Left forelimb (tissue), 1 donor: ENCODE results near the gene HUS1.
"Not testable (repeated sequence)": the region's sequence is repeated elsewhere in the genome, so short reads cannot be mapped to it uniquely, and the experiment has no call there.

Source experiments
- DNase-seq: peaks from one replicate; pipeline ENCODE4 v3.0.0-alpha.2; 2018; ENCODE audit warnings: low spot score

The HUS1 gene

GRCh38 chr7:47944536-47945260, 34.7 kb downstream of the HUS1 start:
- no peak for DNase-seq

GRCh38 chr7:47943676-47944474, 35.5 kb downstream of the HUS1 start:
- no peak for DNase-seq

- not testable (repeated sequence) for DNase-seq
Measured at GRCh38 chr7:47942651-47943050, 36.8 kb downstream of the HUS1 start.

DNA sequence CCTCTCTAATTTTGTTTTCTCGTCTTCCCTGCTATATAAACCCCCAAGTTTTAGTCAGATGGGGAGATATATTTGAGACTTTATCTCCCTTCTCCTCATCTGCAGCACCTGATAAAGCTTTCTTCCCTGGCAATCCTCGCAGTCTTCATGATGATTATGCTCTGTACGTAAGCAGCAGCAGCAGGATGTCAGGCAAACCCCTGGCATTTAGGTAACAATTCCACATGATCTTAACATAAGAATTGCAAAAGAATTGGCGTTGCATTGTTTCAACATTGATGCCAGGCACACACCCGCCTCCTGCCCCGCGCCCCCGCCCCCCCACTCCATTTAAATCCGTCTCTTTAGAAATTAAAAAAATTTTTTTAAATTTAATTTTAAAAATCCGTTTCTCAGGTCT, 37.3 kb downstream of the HUS1 start:
- no peak for DNase-seq

DNA sequence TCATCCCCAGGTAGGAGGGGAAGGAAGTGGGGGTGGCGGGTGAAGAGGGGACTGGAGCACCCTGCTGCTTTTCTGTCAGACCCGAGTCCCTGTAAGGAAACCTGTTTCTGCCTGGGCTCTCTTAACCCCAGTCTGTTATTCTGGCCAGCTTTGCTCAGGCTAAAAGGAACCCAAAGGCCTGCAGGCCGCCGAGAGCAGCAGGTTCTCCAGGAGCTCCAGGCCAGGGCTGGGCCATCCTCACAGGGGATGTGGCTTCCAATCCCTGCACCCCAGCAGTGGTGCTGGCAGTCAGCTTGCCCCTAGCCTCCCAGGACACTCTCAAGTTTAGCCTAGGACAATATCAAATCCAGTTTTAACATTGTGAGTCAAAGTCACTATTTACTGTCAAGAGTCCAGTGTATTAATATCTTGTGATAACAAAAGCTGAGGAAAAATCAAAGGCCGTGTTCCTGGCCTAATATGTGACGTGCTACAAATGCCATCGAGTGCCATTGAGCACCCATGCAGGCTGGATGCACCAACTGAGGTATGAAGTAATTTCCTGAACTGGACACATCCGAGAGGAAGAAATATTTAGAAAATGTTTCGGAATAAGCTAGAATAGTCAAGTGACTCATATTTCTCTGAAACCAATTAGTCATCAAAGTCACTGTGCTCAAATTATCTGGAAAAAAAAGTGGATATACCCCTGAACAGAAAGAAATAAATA, 38.1 kb downstream of the HUS1 start:
- DNase-seq, result no peak

GRCh38 chr7:47940088-47941013, 39.1 kb downstream of the HUS1 start:
- DNase-seq, result no peak

- DNase-seq, result no peak
Measured at GRCh38 chr7:47939425-47940036, 39.9 kb downstream of the HUS1 start.

DNA sequence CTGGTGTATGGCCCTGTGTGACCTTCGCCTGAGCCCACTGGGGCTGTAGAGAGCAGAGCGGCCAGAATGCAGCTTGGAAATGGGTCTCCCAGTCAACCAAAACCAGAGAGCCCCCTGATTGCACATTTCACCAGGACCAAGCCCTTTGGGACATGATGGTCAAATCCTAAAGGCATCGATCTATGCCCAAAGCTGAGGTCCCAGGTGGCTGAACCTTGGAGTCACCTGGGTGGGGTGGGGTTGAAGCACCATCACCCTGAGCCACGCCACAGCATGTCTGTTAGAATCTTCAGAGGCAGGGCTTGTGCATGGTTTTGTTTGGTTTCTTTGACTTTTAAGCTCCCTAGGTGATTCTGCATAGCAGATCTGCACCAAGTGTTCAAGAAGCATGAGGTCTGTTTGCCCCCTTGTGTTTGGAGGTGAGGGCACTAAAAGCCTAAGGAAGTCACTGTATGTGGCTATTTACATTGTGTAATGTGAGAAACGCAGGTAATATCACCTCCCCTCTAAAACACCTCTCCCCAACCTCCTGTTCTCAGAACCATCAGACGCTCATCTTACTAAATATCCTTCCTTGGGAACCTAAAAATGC, 40.7 kb downstream of the HUS1 start:
- DNase-seq, result no peak

DNA sequence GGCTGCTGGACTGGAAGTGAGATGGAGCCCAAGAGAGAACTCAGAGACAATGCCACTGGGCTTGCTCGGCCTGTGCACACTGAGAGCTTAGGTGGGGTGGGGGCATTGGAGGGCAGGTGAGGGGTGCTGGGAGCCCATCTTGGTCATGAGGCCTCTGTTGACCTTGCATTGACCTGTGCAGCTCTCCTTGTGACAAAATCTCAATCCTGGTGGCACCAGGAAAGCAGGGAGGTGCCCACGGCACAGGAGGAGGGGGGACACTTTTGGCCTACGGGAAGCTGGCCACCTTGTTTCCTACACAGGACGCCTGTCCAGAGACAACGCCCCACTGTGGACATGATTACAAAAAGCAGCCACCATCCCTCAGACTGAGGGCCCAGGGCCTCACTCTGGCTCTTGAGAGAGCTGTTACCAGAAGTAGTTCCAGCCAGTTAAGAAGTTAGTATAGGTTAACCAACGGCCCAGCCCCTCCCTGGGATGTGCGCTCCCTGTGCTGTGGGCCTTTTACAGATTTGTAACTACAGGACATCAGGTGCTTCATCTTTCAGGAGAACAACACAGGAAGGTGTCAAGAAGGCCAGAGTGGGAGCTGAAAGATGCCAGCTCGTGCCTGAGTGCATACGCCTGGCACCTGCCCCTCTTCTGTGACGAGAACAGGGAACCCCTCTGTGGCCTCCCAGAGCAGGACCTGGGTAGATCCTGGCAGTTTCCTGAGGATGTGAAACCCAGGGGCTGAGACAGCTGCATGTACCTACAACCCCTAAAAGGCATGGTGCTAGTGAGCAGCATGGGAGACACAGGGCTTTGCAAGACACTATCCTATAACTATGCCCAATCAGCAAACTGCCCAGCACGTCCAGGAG, 41.5 kb downstream of the HUS1 start:
- DNase-seq, result no peak

- no peak for DNase-seq
Measured at GRCh38 chr7:47937065-47937687, 42.2 kb downstream of the HUS1 start.

- DNase-seq, result no peak
Measured at GRCh38 chr7:47936323-47936722, 43.1 kb downstream of the HUS1 start.

DNA sequence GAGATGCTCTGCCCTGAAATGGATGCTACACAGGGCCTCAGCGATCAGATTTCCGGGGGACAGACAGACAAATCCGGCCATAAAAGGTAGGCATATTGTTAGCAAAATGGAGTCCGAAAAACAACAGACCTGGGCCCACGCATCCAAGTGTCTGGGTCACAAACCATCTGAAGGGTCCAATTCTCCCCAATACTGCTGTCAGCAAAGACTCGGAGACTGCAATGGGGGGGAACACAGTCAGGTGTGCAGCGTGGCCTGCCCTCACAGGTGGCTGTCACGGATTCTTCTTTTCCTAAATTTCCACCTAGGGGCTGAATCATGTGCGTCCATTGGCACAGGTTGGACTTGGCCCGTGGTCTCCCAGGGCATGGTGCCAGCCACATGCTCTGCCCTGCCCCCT, 44.1 kb downstream of the HUS1 start:
- DNase-seq, result no peak

DNA sequence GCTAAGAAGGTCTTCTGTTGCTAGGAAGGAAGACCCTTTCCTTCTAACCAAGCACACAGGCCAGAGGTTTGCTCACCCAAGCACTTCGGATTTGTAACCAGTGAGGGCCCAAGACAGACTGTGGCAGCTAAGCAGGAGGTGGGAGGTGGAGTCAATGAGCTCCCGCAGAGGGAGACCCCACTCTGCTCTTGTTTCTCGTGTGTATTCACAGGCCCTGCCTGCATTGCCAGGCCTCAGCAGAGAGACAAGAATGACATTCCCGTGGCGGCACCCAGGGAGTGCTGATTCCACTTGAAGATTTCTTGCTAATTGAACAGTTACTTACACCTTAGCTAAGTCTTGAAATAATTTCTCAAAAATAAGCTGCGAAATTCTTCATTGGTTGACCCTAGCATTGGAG, 44.6 kb downstream of the HUS1 start:
- DNase-seq, result no peak

DNA sequence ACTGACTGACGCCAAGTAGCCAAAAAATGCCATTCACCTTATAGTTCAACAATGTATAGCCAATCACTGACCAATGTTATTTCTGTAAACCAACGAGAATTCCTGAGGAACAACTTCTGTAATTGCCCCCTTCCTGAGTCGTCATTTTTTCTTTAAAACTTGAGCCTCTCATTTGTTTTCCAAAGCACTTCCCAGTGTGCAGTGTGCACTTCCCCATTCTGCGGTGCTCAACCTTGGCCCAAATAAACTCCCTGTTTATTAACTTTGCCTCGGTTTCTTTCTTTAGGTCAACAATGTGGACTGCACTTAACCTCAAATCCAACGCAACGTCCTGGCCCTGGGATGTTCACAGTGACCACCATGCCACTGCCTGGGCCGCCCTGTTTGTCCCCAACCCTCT, 46.2 kb downstream of the HUS1 start:
- no peak for DNase-seq

DNA sequence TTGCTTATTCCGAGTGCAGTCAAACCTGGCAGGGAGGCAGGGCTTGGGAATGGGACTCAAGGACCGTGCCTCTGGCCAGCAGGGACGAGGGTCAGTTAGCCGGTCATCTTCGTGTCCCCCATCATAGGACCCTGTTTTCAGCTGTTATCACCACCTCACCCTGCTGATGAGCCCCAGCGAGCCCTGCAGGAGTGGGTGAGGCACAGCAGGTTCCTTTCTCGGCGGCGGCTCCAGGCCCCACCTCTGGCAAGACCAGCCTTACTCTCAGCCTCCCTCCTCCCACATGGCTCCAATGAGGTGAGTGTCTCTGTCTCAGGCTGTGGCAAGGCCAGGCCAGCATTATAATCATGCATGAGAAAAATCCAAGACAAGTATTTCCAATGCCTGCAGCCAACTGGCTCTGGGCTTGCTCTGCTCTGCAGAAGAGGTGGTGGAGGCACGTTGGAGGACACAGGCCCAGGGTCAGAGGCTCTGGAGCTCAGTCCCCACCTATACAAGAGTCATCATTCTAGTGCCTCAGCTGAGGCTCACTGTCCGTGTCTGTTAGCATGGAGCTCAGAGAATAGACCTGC, 46.9 kb downstream of the HUS1 start:
- no peak for DNase-seq

GRCh38 chr7:47932016-47932415, 47.4 kb downstream of the HUS1 start:
- DNase-seq, result no peak

- DNase-seq, result no peak
Measured at GRCh38 chr7:47931005-47932004, 48.1 kb downstream of the HUS1 start.

DNA sequence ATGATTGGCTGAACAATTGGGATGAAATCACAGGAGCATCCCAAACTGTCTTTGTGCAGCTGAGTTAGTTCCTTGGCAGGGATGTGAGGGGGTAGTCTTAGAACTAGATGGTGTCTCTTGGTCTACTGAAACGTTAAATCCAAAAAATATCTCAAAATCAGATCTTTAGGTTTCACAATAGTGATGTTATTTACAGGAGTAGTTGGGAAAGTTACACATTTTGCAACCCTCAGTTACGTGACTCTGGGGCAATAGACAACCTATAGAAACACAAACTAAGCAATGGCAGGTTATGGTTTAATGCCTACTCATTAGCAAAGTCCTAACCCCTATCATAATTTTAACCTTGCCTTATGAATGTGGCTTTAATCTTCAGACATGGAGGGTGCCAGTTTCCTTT, 55.1 kb downstream of the HUS1 start:
- DNase-seq, result no peak
